ENCODE results near the gene MND1. TPM values are rescaled to one million over a fixed set of nuclear protein-coding genes. Genes with fewer than 3 reads are reported as not detected.

Gene MND1
- total and polyA plus RNA-seq, 2 of the 8 experiments (the other 6 are each of a cell fraction or from before 2014, with no cell fraction given) = 4.4 to 26.2 TPM

GRCh38 chr4:153394945-153395344 is 50.5 kb downstream of the MND1 start:
- no peak overlapping the region for H2BK20ac ChIP-seq (ENCODE audit: low read length)
- H3K18ac ChIP-seq (ENCODE audit: extremely low read depth, low read length) = no peak overlapping the region
- H3K79me2 ChIP-seq (ENCODE audit: control insufficient read depth in 1 of 2, insufficient read depth in 2 of 2, low read length in 2 of 2) = no peaks in the 10 kb centered on the region
- H3K4me3 ChIP-seq (ENCODE audit: extremely low read depth in 1 of 4, insufficient read depth in 2 of 4, low read depth in 3 of 4, low read length in 4 of 4) = no peak overlapping the region
- no peak overlapping the region for H2BK5ac ChIP-seq (ENCODE audit: low read depth, low read length)
- no peak overlapping the region for H2BK15ac ChIP-seq (ENCODE audit: low read length)
- no peak for TF ChIP-seq MAFK (IDR thresholded peaks at IDR 0.05; ENCODE audit: low read depth, low read length)
- no peak for TF ChIP-seq JUN (IDR thresholded peaks at IDR 0.05; ENCODE audit: low read depth, low read length)
- no peak for TF ChIP-seq RXRA (IDR thresholded peaks at IDR 0.05; ENCODE audit: insufficient read depth, low read depth, low read length)
- TF ChIP-seq BACH1 (IDR thresholded peaks at IDR 0.05; ENCODE audit: low read length) = no peak
- no peak for TF ChIP-seq TAF1 (IDR thresholded peaks at IDR 0.05; ENCODE audit: low read depth, low read length)
- TF ChIP-seq NRF1 (IDR thresholded peaks at IDR 0.05; ENCODE audit: low read depth, low read length) = no peak
- TF ChIP-seq POLR2A (IDR thresholded peaks at IDR 0.05; ENCODE audit: control extremely low read depth in 1 of 2, low read depth in 2 of 2, low read length in 2 of 2) = no peak
- TF ChIP-seq GABPA (IDR thresholded peaks at IDR 0.05; ENCODE audit: borderline replicate concordance, insufficient read depth, low read length) = no peak
- TF ChIP-seq SIRT6 (IDR thresholded peaks at IDR 0.05; ENCODE audit: low read length) = no peak
- no peak overlapping the region for H2AK5ac ChIP-seq (ENCODE audit: low read depth, low read length)
- H3K23ac ChIP-seq (ENCODE audit: insufficient read length) = no peak overlapping the region
- no peak overlapping the region for H2BK120ac ChIP-seq (replicated peaks; ENCODE audit: low read depth, low read length)
- H3K4me1 ChIP-seq (replicated peaks in 1 of 4; ENCODE audit: control insufficient read depth in 3 of 4, insufficient read depth in 4 of 4, low read length in 3 of 4) = no peaks in the 10 kb centered on the region
- H3K79me1 ChIP-seq (ENCODE audit: low read depth, low read length) = no peaks in the 10 kb centered on the region
- no peaks in the 10 kb centered on the region for H3K9me3 ChIP-seq (ENCODE audit: insufficient read depth in 2 of 2, low read depth in 1 of 2, low read length in 1 of 2)
- POLR2A ChIA-PET (ENCODE audit: partially characterized antibody) = no interaction called here
- no peak overlapping the region for H2BK12ac ChIP-seq (ENCODE audit: low read depth, low read length)
- H3K27me3 ChIP-seq (replicated peaks in 1 of 4; ENCODE audit: control insufficient read depth in 3 of 4, extremely low read depth in 1 of 4, insufficient read depth in 3 of 4, low read length in 3 of 4) = no peaks in the 10 kb centered on the region
- no peak overlapping the region for H4K5ac ChIP-seq (ENCODE audit: insufficient read length, low read depth, low read length)
- 100% methylated on average over 1 of the region's 1 CpG; no CpG with 5 or more reads in 1 of the 2 experiments for WGBS, 2 experiments (ENCODE audit: extremely low coverage in 1 of 2, insufficient coverage in 1 of 2, insufficient read length in 1 of 2, insufficient replicate concordance in 2 of 2, low coverage in 1 of 2, low lambda C conversion rate in 2 of 2, missing lambda C conversion rate in 1 of 2)
- no peak overlapping the region for H3K56ac ChIP-seq (replicated peaks; ENCODE audit: insufficient read length, low read depth, low read length)
- no peak overlapping the region for H2AFZ ChIP-seq (ENCODE audit: low read length)
- H4K91ac ChIP-seq (replicated peaks; ENCODE audit: insufficient read length, low read length) = no peak overlapping the region
- no peak overlapping the region for H3K4me2 ChIP-seq (ENCODE audit: insufficient read depth in 1 of 2, low read depth in 2 of 2, low read length in 2 of 2)
- no peak overlapping the region for H3K4ac ChIP-seq (replicated peaks; ENCODE audit: insufficient read length, low read depth, low read length)
- DNase-seq (ENCODE audit: low read depth in 1 of 2, low spot score in 2 of 2) = no peak
- CTCF ChIA-PET (ENCODE audit: partially characterized antibody) = no interaction called here
- no peaks in the 10 kb centered on the region for H4K20me1 ChIP-seq (replicated peaks in 1 of 2; ENCODE audit: control insufficient read depth in 1 of 2, insufficient read depth in 2 of 2, low read length in 2 of 2)
- 0 out of 8 replicates have a peak, but pooled peaks cover 0 to 4% (median 0%) of the 10 kb centered on the region in 4 experiments for H3K36me3 ChIP-seq (ENCODE audit: control insufficient read depth in 2 of 4, insufficient read depth in 4 of 4, low read length in 3 of 4)
- FAIRE-seq = no peak
- H3K27ac ChIP-seq (ENCODE audit: low read depth, low read length) = no peak overlapping the region
- H3K14ac ChIP-seq (ENCODE audit: insufficient read length) = no peak overlapping the region
- no peak overlapping the region for H4K8ac ChIP-seq (ENCODE audit: extremely low read depth, insufficient read depth, low read length)
- H3K23me2 ChIP-seq (ENCODE audit: low read depth, low read length) = no peaks in the 10 kb centered on the region; the same call in 1 of the 2 replicates
- H3K9ac ChIP-seq (replicated peaks in 1 of 4; ENCODE audit: extremely low read depth in 1 of 4, low read depth in 3 of 4, low read length in 3 of 4) = no peak overlapping the region

All from H1 (cell line).